Heart left ventricle (tissue), 13 donors: Measurements from ENCODE around the gene CTSF.

Source experiments
- POLR2A ChIP-seq, 2 donors: fragments of 450-650 bp; IDR thresholded peaks; one replicate each; pipeline ENCODE4 v1.6.1; 2017; ENCODE audit warnings: antibody characterized with exemption in 2 of 2, mild to moderate bottlenecking in 2 of 2, moderate library complexity in 2 of 2
- TF ChIP-seq, protein P1 (sequence below), 12 donors: fragments of 200-600 bp; sonication (generic) in 4 of 12; IDR thresholded peaks; one replicate each; pipeline versions ENCODE4 v1.5.0 to v1.8.0; 2018 to 2022; ENCODE audit warnings: antibody characterized with exemption in 12 of 12, mild to moderate bottlenecking in 5 of 12
- donor health status: ischemic (EF 13 %, LVEDD 7.1; RV severe dilation, severe dysfunction).
- donor health status: DM: no; HTN: yes; CAD: no.
- donor health status: DM: no; HTN: no; CAD: no.
- donor health status: ischemic (EF 25% LVEDD 6.9; RV normal size, moderate dysfunction).
- donor health status: ischemic (EF 25% LVEDD 5.7; RV mildly dilated, moderate dysfunction).
- donor health status: ischemic (EF 35%, LVEDD 5.7; RV mildly dilated, moderate dysfunction).
- donor health status: nonischemic (EF 11% LVEDD 7.7; RV severe dilation, severe dysfunction).
- donor health status: DM: yes; HTN: yes; CAD: no.
- donor health status: PGD.
- donor health status: ischemic (EF 29% LVEDD 5.4; RV normal size, mild dysfunction).
- donor health status: nonischemic (EF 23%, LVEDD 6.1; RV moderate dilation, normal function).

DNA sequence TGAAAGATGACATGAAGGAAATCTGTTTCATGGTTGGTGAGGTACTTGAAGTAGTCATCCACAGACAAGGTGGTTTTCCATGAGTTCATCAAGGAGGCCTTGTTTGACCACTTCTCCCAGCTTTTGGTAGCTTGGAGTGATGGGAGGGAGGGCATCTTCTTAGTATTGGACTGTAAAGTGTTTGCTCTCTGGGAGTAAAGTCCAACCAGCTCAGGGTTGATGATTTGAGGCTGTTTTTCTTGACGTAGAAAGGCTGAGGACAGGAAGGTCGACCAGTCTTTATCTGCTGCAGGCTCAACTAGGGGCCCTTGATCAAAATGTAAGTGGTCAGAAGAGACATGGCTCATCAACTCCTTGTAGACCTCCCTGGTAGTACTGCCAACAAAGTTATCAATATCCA lies 22.8 kb upstream of the CTSF start:
- no peak for TF ChIP-seq POLR2A (IDR thresholded peaks at IDR 0.05)
- TF ChIP-seq, protein P1, sequence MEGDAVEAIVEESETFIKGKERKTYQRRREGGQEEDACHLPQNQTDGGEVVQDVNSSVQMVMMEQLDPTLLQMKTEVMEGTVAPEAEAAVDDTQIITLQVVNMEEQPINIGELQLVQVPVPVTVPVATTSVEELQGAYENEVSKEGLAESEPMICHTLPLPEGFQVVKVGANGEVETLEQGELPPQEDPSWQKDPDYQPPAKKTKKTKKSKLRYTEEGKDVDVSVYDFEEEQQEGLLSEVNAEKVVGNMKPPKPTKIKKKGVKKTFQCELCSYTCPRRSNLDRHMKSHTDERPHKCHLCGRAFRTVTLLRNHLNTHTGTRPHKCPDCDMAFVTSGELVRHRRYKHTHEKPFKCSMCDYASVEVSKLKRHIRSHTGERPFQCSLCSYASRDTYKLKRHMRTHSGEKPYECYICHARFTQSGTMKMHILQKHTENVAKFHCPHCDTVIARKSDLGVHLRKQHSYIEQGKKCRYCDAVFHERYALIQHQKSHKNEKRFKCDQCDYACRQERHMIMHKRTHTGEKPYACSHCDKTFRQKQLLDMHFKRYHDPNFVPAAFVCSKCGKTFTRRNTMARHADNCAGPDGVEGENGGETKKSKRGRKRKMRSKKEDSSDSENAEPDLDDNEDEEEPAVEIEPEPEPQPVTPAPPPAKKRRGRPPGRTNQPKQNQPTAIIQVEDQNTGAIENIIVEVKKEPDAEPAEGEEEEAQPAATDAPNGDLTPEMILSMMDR (IDR thresholded peaks at IDR 0.05), result no peak
